GM06990 (cell line): ENCODE results near the gene CHST11.

ENCODE experiments used
- DNase-seq: peaks from one replicate; pipeline ENCODE4 v3.0.0-alpha.2; 2011; ENCODE audit not compliant: insufficient read length; ENCODE audit errors: extremely low read depth
- H3K27me3 ChIP-seq: replicated peaks from 2 replicates; pipeline ENCODE4 v1.6.0; 2011; ENCODE audit warnings: low read length; ENCODE audit not compliant: control insufficient read depth, insufficient read depth
- H3K36me3 ChIP-seq: 2 replicates; pipeline ENCODE4 v1.5.1; 2011; ENCODE audit warnings: low read length; ENCODE audit not compliant: control insufficient read depth, insufficient read depth
- H3K4me3 ChIP-seq: replicated peaks from 2 replicates; pipeline ENCODE4 v1.5.1; 2011; ENCODE audit warnings: low read depth, mild to moderate bottlenecking, control low read depth, low read length
- TF ChIP-seq, protein P1 (sequence below): IDR thresholded peaks from 2 replicates; pipeline ENCODE4 v1.5.1; 2011; ENCODE audit warnings: low read length, control low read depth, mild to moderate bottlenecking, inconsistent platforms; ENCODE audit not compliant: insufficient read depth, poor library complexity, severe bottlenecking

CHST11 gene

DNA sequence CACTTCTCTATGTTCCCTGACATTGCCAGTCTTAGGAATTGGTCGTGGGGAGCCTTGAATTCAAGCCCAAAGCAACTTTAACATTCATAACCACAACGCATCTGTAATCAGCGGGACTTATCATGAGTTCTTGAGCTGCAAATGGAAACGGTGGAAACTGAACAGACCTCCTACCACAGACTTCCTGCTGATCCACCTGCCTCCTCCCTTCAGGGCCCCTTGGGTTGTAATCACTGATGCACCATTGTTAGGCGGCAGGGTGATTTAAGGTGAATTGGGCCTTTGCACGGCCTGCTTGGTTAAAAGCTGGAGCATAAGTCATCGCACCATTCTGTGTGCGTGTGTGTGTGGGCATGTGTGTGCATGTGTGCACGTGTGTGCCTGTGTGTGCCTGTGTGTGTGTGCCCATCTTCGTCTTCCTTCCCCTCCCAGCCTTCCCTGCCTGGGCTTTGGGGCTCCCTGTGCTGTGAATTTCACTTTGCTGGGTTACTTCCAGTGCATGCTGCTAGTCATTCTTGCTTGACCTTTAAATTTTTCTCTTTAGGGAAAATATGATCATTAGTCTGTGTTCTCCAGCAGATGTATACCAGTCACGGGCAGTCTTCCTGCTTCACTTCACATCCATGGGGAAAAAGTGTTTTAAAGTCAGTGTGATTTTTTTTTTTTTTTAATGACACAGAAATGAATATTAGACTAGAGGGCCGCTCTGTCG is 29.1 kb downstream of the CHST11 start:
- TF ChIP-seq, protein P1, sequence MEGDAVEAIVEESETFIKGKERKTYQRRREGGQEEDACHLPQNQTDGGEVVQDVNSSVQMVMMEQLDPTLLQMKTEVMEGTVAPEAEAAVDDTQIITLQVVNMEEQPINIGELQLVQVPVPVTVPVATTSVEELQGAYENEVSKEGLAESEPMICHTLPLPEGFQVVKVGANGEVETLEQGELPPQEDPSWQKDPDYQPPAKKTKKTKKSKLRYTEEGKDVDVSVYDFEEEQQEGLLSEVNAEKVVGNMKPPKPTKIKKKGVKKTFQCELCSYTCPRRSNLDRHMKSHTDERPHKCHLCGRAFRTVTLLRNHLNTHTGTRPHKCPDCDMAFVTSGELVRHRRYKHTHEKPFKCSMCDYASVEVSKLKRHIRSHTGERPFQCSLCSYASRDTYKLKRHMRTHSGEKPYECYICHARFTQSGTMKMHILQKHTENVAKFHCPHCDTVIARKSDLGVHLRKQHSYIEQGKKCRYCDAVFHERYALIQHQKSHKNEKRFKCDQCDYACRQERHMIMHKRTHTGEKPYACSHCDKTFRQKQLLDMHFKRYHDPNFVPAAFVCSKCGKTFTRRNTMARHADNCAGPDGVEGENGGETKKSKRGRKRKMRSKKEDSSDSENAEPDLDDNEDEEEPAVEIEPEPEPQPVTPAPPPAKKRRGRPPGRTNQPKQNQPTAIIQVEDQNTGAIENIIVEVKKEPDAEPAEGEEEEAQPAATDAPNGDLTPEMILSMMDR: no peak
- Histone ChIP-seq H3K4me3 (no peak overlapping the region), H3K27me3 (no peaks in the 10 kb centered on the region), H3K36me3 (peaks cover 3% of the 10 kb centered on the region)
- no peak for DNase-seq

DNA sequence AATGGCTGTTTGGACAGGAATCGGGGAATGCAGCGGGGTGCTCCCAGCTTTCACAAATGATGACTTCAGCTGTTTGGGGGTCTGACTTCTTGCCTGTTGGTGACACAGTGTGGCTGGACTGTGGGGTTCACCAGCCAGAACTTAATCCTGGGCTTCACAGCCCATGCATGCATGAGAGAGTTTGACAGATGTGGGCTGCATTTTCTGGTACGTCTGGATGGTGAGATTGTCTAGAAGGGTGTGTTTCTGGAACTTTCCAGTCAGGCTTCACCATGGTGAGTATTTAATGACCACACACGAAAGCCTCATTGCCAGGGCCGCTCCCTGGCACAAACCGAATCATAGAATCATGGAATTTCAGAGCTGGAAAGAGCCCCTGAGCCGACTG is 29.6 kb downstream of the CHST11 start:
- H3K27me3 ChIP-seq: no peaks in the 10 kb centered on the region
- DNase-seq: no peak
- TF ChIP-seq, protein P1: no peak
- no peak overlapping the region for H3K4me3 ChIP-seq
- no peaks in the 10 kb centered on the region for H3K36me3 ChIP-seq

DNA sequence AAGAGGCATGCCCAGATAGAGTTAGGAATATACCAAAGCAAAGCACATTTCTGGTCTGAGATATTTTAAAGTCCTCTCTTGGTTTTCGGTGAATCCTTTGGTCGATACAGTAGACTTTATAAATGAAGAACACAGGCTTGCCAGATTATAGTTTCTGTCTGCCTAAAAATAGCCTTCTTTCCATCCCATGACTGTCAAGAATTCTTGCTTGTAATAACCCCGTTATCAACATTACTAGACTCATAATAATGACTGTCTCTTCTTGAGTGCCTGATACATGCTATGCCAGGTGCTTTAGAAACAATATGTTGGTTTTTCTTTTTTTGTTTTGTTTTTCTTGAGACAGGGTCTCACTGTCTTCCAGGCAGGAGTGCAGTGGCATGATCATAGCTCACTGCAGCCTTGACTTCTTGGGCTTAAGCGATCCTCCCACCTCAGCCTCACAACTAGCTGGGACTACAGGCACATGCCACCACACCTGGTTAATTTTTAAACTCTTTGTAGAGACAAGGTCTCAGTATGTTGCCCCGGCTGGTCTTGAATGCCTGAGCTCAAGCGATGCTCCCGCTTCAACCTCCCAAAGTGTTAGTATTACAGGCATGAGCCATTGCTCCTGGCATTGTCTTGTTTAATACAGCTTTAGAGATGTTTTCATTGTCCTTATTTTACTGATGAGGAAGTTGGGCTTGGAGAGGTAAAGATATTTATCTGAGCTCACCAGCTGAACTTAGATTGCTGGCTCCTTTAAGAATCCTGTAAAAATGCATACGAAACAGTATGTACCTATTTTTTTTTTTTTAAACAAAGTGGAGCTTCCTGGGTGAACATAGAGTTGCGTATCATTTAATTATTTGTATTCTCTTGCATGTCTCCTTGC is 30.4 kb downstream of the CHST11 start:
- Histone ChIP-seq H3K36me3 (no peaks in the 10 kb centered on the region), H3K4me3 (no peak overlapping the region), H3K27me3 (no peaks in the 10 kb centered on the region)
- DNase-seq: no peak
- TF ChIP-seq, protein P1: no peak

DNA sequence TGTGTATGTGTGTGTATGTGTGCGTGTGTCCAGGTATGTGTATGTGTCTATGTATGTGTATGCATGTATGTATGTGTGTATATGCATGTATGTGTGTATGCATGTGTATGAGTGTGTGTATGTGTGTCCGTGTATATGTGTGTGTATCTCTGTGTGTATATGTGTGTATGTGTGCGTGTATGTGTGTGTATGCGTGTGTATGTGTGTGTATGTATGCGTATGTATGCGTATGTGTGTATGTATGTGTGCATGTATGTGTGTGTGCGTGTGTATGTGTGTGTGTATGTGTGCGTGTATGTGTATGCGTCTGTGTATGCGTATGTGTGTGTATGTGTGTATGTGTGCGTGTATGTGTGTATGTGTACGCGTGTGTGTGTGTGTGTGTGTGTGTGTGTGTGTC is 31.6 kb downstream of the CHST11 start:
- Histone ChIP-seq H3K4me3 (no peak overlapping the region), H3K36me3 (no peaks in the 10 kb centered on the region), H3K27me3 (no peaks in the 10 kb centered on the region)
- DNase-seq: no peak
- TF ChIP-seq, protein P1: no peak

DNA sequence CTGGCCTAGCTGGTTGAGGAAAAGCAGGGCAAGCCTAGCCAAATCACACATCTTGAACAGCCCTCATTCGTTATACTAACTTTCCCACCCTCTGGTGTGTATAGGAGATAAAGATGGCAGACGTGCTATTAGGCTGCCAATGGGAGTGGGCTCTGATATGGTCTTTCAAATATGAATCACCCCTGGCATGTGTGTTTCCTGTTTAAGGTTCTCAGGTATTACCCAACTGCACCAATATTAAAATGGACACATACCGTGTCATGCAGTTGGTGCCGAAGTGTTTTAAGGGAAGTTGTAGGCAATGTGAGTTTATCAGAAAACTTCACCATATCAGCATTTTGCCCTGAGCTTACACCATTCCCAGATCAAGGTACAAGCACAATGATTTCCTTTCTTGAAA is 33.4 kb downstream of the CHST11 start:
- Histone ChIP-seq H3K36me3 (no peaks in the 10 kb centered on the region), H3K4me3 (no peak overlapping the region), H3K27me3 (no peaks in the 10 kb centered on the region)
- TF ChIP-seq, protein P1: no peak
- no peak for DNase-seq
